Effector memory CD4-positive, alpha-beta T cell (primary cell): ENCODE results near the gene UBE3C.
"Not testable (repeated sequence)": the region's sequence is repeated elsewhere in the genome, so short reads cannot be mapped to it uniquely, and the experiment has no call there.

Experiments
- DNase-seq, 3 donors: peaks; one replicate each; pipeline ENCODE4 v3.0.0-alpha.2; 2020
- H3K27ac ChIP-seq: 2 replicates; pipeline ENCODE4 v1.7.0; 2013; ENCODE audit warnings: mild to moderate bottlenecking, low read length, moderate library complexity; ENCODE audit not compliant: insufficient read depth, poor library complexity, severe bottlenecking
- H3K27me3 ChIP-seq: replicated peaks from 2 replicates; pipeline ENCODE4 v1.7.0; 2013; ENCODE audit warnings: mild to moderate bottlenecking, low read length; ENCODE audit not compliant: insufficient read depth, control insufficient read depth, poor library complexity, severe bottlenecking
- H3K36me3 ChIP-seq: 2 replicates; pipeline ENCODE4 v1.7.0; 2013; ENCODE audit warnings: mild to moderate bottlenecking, low read length, moderate library complexity; ENCODE audit not compliant: control insufficient read depth, insufficient read depth
- H3K4me1 ChIP-seq: 2 replicates; pipeline ENCODE4 v1.7.0; 2013; ENCODE audit warnings: low read length, mild to moderate bottlenecking; ENCODE audit not compliant: control insufficient read depth, insufficient read depth, poor library complexity, severe bottlenecking
- H3K4me3 ChIP-seq: 2 replicates; pipeline ENCODE4 v1.7.0; 2013; ENCODE audit warnings: low read length, low read depth, mild to moderate bottlenecking; ENCODE audit not compliant: insufficient read depth, poor library complexity, severe bottlenecking
- H3K9me3 ChIP-seq: 2 replicates; pipeline ENCODE4 v1.7.0; 2013; ENCODE audit warnings: mild to moderate bottlenecking, low read length, moderate library complexity; ENCODE audit not compliant: control insufficient read depth
- total RNA-seq, 3 donors: gene quantifications; one replicate each; lab custom pipeline; 2026; lab: John Stamatoyannopoulos, UW

UBE3C gene
- 94.6 to 110 (median 97.2) reads per million in 3 donors for total RNA-seq

DNA sequence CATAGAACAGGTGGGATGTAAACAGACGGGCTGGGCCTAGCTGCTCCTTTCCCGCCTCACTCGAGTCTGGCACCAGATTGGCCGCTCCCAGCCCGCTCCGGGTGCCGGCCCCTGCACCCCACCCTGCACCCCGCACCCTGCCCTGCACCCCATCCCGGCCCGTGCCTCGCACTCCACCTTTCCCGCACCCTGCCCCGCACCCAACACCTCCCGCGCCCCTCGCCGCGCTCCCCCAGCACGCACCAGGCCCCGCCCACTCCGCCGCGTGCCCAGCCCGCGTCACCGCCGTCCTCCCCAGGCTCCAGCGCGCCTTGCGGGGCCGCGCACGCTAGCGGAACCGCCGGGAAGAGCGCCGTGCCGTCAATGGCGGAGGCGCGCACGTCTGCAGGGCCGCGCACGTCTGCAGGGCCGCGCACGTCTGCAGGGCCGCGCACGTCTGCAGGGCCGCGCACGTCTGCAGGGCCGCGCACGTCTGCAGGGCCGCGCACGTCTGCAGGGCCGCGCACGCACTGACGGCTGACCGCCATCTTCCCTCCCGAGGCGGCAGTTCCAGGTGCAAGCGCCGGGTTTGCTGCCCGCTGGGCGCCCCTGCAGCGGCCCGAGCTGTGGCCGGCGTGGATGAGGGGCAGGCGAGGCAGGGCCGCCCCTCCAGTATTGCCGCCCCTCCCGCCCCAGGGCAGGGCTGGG lies at the start of gene UBE3C:
Gene UBE3C, plus strand, starts transcription at position 503 of the 687 bp plus-strand sequence. CDS start 347 bp downstream, outside the sequence.
- H3K4me1 ChIP-seq: peaks cover 26% of the 10 kb centered on the region
- DNase-seq: peak; percentile 82 to 86 (median 82)
- H3K36me3 ChIP-seq: no peaks in the 10 kb centered on the region
- no peaks in the 10 kb centered on the region for H3K9me3 ChIP-seq
- H3K27ac ChIP-seq: peak within 1 kb of the TSS; percentile 85
- no peaks in the 10 kb centered on the region for H3K27me3 ChIP-seq
- H3K4me3 ChIP-seq: peak within 1 kb of the TSS; percentile 72

DNA sequence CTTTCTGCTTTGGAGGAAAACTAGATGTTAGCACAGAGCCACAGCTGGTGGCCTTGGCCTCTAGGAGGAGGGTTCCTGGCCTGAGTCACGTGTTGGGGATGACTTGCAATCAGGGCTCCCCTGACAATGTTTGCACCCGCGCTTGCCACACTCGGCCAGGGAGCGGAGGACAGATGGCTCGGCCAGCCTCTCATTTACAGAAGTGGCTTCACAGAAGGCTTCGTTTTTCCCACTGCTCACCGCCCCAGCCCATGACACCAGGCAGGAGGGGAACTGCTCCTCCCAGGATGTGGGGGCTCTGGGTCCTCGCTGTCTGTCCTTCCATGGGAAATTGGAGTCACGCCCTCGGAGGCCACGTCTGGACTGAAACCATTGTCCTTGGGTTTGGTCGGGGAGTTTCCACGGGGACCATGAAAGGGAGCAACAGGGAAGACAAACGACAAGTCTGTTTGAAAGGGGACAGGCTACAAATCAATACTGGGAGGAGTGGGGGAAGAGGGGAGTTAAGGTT lies 49.6 kb upstream of the UBE3C start:
- H3K36me3 ChIP-seq: no peaks in the 10 kb centered on the region
- peaks cover 3% of the 10 kb centered on the region for H3K9me3 ChIP-seq
- H3K4me1 ChIP-seq: no peaks in the 10 kb centered on the region
- no peak for DNase-seq
- no peak overlapping the region for H3K4me3 ChIP-seq
- H3K27me3 ChIP-seq: no peaks in the 10 kb centered on the region
- no peak overlapping the region for H3K27ac ChIP-seq

DNA sequence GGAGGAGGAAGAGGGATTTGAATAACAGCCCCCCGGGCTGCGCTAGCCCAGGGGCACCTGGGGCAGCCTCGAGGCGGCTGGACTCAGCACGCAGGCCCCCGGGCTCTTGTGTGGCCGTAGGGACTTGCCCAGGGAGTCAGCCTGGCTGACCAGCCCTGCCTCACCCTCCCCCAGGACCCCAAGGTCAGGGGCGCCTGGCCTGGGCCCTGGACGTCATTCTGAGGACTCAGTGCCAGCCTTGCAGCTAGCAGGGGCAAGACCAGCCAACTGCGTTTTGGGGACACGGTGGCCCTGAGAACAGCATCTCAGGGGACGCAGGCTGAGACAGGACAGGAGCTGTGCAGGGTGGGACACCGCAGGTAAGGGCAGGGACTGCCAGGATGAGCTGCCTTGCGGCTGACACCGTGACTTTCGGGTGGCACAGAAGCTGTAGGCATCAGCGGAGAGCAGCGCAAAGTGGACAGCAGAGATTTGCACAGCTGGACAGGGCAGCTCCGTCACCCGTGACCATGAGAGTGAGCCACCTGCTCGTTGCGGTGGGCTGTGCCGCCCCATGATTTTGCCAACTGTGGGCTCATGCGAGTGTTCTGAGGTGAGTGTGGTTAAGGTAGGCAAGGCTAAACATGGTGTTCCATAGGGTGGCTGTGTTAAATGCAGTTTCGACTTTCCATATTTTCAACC lies 48.1 kb upstream of the UBE3C start:
- Histone ChIP-seq H3K4me3 (no peak overlapping the region), H3K36me3 (no peaks in the 10 kb centered on the region), H3K4me1 (no peaks in the 10 kb centered on the region), H3K27me3 (no peaks in the 10 kb centered on the region), H3K27ac (no peak overlapping the region), H3K9me3 (no peaks in the 10 kb centered on the region)
- DNase-seq: no peak

GRCh38 chr7:157096286-157097055 lies 42.3 kb upstream of the UBE3C start:
- H3K4me3 ChIP-seq: no peak overlapping the region
- DNase-seq: no peak
- no peak overlapping the region for H3K27ac ChIP-seq
- H3K9me3 ChIP-seq: no peaks in the 10 kb centered on the region
- no peaks in the 10 kb centered on the region for H3K27me3 ChIP-seq
- H3K4me1 ChIP-seq: no peaks in the 10 kb centered on the region
- no peaks in the 10 kb centered on the region for H3K36me3 ChIP-seq

DNA sequence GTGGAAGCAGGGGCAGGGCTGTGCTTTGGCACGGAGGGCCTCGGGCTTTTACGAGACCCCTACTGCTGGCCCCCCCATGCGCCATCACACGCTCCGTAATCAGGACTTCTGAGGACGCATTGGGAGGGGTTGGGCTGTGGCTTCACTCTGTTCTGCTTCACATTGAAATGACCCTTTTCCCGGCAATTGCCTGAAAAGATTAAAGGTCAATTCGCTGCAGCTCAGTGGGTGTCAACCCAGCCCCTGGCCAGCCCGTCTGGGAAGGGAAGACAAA lies 41.7 kb upstream of the UBE3C start:
- no peak overlapping the region for H3K4me3 ChIP-seq
- H3K4me1 ChIP-seq: no peaks in the 10 kb centered on the region
- no peaks in the 10 kb centered on the region for H3K27me3 ChIP-seq
- no peaks in the 10 kb centered on the region for H3K36me3 ChIP-seq
- DNase-seq: no peak
- H3K27ac ChIP-seq: no peak overlapping the region
- no peaks in the 10 kb centered on the region for H3K9me3 ChIP-seq

DNA sequence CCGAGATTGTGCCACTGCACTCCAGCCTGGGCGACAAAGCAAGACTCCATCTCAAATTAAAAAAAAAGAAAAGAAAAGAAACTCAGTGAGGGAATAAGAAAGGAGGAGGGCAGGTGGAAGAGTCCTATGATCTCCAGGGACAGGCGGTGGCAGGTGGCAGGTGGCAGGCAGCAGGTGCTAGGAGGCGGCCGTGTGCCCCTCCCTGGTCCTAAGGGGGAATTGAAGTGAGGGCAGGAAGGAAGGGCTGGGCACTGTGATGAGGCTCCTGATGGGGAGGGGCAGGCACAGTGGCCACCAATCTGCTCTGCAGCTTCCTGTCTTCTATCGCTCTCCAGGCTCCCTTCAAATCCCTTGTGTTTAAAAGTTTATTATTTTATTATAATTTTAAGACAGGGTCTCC lies 41.2 kb upstream of the UBE3C start:
- no peak overlapping the region for H3K27ac ChIP-seq
- H3K36me3 ChIP-seq: no peaks in the 10 kb centered on the region
- DNase-seq: no peak
- H3K4me3 ChIP-seq: no peak overlapping the region
- no peaks in the 10 kb centered on the region for H3K9me3 ChIP-seq
- no peaks in the 10 kb centered on the region for H3K27me3 ChIP-seq
- H3K4me1 ChIP-seq: no peaks in the 10 kb centered on the region

- not testable (repeated sequence) for H3K36me3 ChIP-seq, H3K4me3 ChIP-seq, H3K4me1 ChIP-seq, H3K27ac ChIP-seq, DNase-seq, H3K27me3 ChIP-seq, H3K9me3 ChIP-seq
Observed at GRCh38 chr7:157100005-157100404, 38.7 kb upstream of the UBE3C start.

DNA sequence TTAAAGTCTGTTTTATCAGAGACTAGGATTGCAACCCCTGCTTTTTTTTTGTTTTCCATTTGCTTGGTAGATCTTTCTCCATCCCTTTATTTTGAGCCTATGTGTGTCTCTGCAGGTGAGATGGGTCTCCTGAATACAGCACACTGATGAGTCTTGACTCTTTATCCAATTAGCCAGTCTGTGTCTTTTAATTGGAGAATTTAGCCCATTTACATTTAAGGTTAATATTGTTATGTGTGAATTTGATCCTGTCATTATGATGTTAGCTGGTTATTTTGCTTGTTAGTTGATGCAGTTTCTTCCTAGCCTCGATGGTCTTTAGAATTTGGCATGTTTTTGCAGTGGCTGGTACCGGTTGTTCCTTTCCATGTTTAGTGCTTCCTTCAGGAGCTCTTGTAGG lies 35.1 kb upstream of the UBE3C start:
- not testable (repeated sequence) for H3K27me3 ChIP-seq, H3K4me3 ChIP-seq, H3K9me3 ChIP-seq, H3K4me1 ChIP-seq, H3K36me3 ChIP-seq, DNase-seq, H3K27ac ChIP-seq

GRCh38 chr7:157111311-157111710 lies 27.4 kb upstream of the UBE3C start:
- Histone ChIP-seq H3K36me3 (no peaks in the 10 kb centered on the region), H3K9me3 (no peaks in the 10 kb centered on the region), H3K4me3 (no peak overlapping the region), H3K27ac (no peak overlapping the region), H3K4me1 (no peaks in the 10 kb centered on the region), H3K27me3 (peaks cover 5% of the 10 kb centered on the region)
- DNase-seq: no peak

GRCh38 chr7:157112706-157113105 lies 26.0 kb upstream of the UBE3C start:
- Histone ChIP-seq H3K27me3 (peaks cover 5% of the 10 kb centered on the region), H3K4me3 (no peak overlapping the region), H3K27ac (no peak overlapping the region), H3K36me3 (no peaks in the 10 kb centered on the region), H3K9me3 (no peaks in the 10 kb centered on the region), H3K4me1 (no peaks in the 10 kb centered on the region)
- DNase-seq: no peak
